ENCODE results near the gene PDE4D.

Gene PDE4D

GRCh38 chr5:59565551-59565950, 328.0 kb downstream of the PDE4D start:
- Histone ChIP-seq H3K36me3 (ENCODE audit: insufficient read depth, low read length) (no peaks in the 10 kb centered on the region), H3K9me3 (ENCODE audit: low read length) (no peaks in the 10 kb centered on the region), H3K4me3 (ENCODE audit: low read depth in 1 of 2, low read length in 2 of 2) (no peak overlapping the region), H3K27ac (ENCODE audit: low read depth, low read length) (no peak overlapping the region), H3K9ac (ENCODE audit: low read length) (no peak overlapping the region), H3K4me1 (ENCODE audit: insufficient read depth, low read length) (peaks cover 6% of the 10 kb centered on the region), H3K27me3 (ENCODE audit: control insufficient read depth in 1 of 2, insufficient read depth in 2 of 2, low read length in 2 of 2) (no peaks in the 10 kb centered on the region)

GRCh38 chr5:59564895-59565294, 328.6 kb downstream of the PDE4D start:
- Histone ChIP-seq H3K4me1 (ENCODE audit: insufficient read depth, low read length) (peaks cover 6% of the 10 kb centered on the region), H3K36me3 (ENCODE audit: insufficient read depth, low read length) (no peaks in the 10 kb centered on the region), H3K4me3 (ENCODE audit: low read depth in 1 of 2, low read length in 2 of 2) (no peak overlapping the region), H3K9ac (ENCODE audit: low read length) (no peak overlapping the region), H3K27ac (ENCODE audit: low read depth, low read length) (no peak overlapping the region), H3K9me3 (ENCODE audit: low read length) (no peaks in the 10 kb centered on the region), H3K27me3 (ENCODE audit: control insufficient read depth in 1 of 2, insufficient read depth in 2 of 2, low read length in 2 of 2) (no peaks in the 10 kb centered on the region)

GRCh38 chr5:59562756-59563389, 330.7 kb downstream of the PDE4D start:
- H3K27ac ChIP-seq (ENCODE audit: low read depth, low read length), result no peak overlapping the region
- no peak overlapping the region for H3K9ac ChIP-seq (ENCODE audit: low read length)
- H3K36me3 ChIP-seq (ENCODE audit: insufficient read depth, low read length), result no peaks in the 10 kb centered on the region
- no peaks in the 10 kb centered on the region for H3K27me3 ChIP-seq (ENCODE audit: control insufficient read depth in 1 of 2, insufficient read depth in 2 of 2, low read length in 2 of 2)
- H3K9me3 ChIP-seq (ENCODE audit: low read length), result no peaks in the 10 kb centered on the region
- H3K4me3 ChIP-seq (ENCODE audit: low read depth in 1 of 2, low read length in 2 of 2), result no peak overlapping the region
- peaks cover 6% of the 10 kb centered on the region for H3K4me1 ChIP-seq (ENCODE audit: insufficient read depth, low read length)

- Histone ChIP-seq H3K4me1 (ENCODE audit: insufficient read depth, low read length) (peaks cover 6% of the 10 kb centered on the region), H3K27ac (ENCODE audit: low read depth, low read length) (no peak overlapping the region), H3K9me3 (ENCODE audit: low read length) (no peaks in the 10 kb centered on the region)
Measured at GRCh38 chr5:59560553-59560952, 333.0 kb downstream of the PDE4D start.

GRCh38 chr5:59559847-59560246, 333.7 kb downstream of the PDE4D start:
- no peaks in the 10 kb centered on the region for H3K36me3 ChIP-seq (ENCODE audit: insufficient read depth, low read length)
- no peaks in the 10 kb centered on the region for H3K9me3 ChIP-seq (ENCODE audit: low read length)
- H3K9ac ChIP-seq (ENCODE audit: low read length), result no peak overlapping the region
- no peak overlapping the region for H3K4me3 ChIP-seq (ENCODE audit: low read depth in 1 of 2, low read length in 2 of 2)
- no peaks in the 10 kb centered on the region for H3K27me3 ChIP-seq (ENCODE audit: control insufficient read depth in 1 of 2, insufficient read depth in 2 of 2, low read length in 2 of 2)
- H3K27ac ChIP-seq (ENCODE audit: low read depth, low read length), result no peak overlapping the region
- H3K4me1 ChIP-seq (ENCODE audit: insufficient read depth, low read length), result peaks cover 6% of the 10 kb centered on the region

More at GRCh38 chr5:59560553-59560952, 333.0 kb downstream of the PDE4D start:
- H3K9ac ChIP-seq (ENCODE audit: low read length), result no peak overlapping the region
- no peak overlapping the region for H3K4me3 ChIP-seq (ENCODE audit: low read depth in 1 of 2, low read length in 2 of 2)
- H3K36me3 ChIP-seq (ENCODE audit: insufficient read depth, low read length), result no peaks in the 10 kb centered on the region
- H3K27me3 ChIP-seq (ENCODE audit: control insufficient read depth in 1 of 2, insufficient read depth in 2 of 2, low read length in 2 of 2), result no peaks in the 10 kb centered on the region

- H3K36me3 ChIP-seq (ENCODE audit: insufficient read depth, low read length), result no peaks in the 10 kb centered on the region
- H3K27me3 ChIP-seq (ENCODE audit: control insufficient read depth in 1 of 2, insufficient read depth in 2 of 2, low read length in 2 of 2), result no peaks in the 10 kb centered on the region
- H3K4me1 ChIP-seq (ENCODE audit: insufficient read depth, low read length), result peaks cover 6% of the 10 kb centered on the region
- no peak overlapping the region for H3K9ac ChIP-seq (ENCODE audit: low read length)
- no peak overlapping the region for H3K27ac ChIP-seq (ENCODE audit: low read depth, low read length)
- H3K4me3 ChIP-seq (ENCODE audit: low read depth in 1 of 2, low read length in 2 of 2), result no peak overlapping the region
- H3K9me3 ChIP-seq (ENCODE audit: low read length), result no peaks in the 10 kb centered on the region
Measured at GRCh38 chr5:59559323-59559722, 334.2 kb downstream of the PDE4D start.

GRCh38 chr5:59558501-59558900, 335.0 kb downstream of the PDE4D start:
- H3K4me3 ChIP-seq (ENCODE audit: low read depth in 1 of 2, low read length in 2 of 2), result no peak overlapping the region
- no peaks in the 10 kb centered on the region for H3K27me3 ChIP-seq (ENCODE audit: control insufficient read depth in 1 of 2, insufficient read depth in 2 of 2, low read length in 2 of 2)
- no peak overlapping the region for H3K27ac ChIP-seq (ENCODE audit: low read depth, low read length)
- no peaks in the 10 kb centered on the region for H3K36me3 ChIP-seq (ENCODE audit: insufficient read depth, low read length)
- no peak overlapping the region for H3K9ac ChIP-seq (ENCODE audit: low read length)
- H3K4me1 ChIP-seq (ENCODE audit: insufficient read depth, low read length), result peaks cover 3% of the 10 kb centered on the region
- H3K9me3 ChIP-seq (ENCODE audit: low read length), result no peaks in the 10 kb centered on the region

- Histone ChIP-seq H3K27ac (ENCODE audit: low read depth, low read length) (no peak overlapping the region), H3K9me3 (ENCODE audit: low read length) (no peaks in the 10 kb centered on the region), H3K4me3 (ENCODE audit: low read depth in 1 of 2, low read length in 2 of 2) (no peak overlapping the region), H3K27me3 (ENCODE audit: control insufficient read depth in 1 of 2, insufficient read depth in 2 of 2, low read length in 2 of 2) (no peaks in the 10 kb centered on the region), H3K9ac (ENCODE audit: low read length) (no peak overlapping the region), H3K4me1 (ENCODE audit: insufficient read depth, low read length) (no peaks in the 10 kb centered on the region), H3K36me3 (ENCODE audit: insufficient read depth, low read length) (no peaks in the 10 kb centered on the region)
Measured at GRCh38 chr5:59557572-59557971, 336.0 kb downstream of the PDE4D start.

GRCh38 chr5:59555596-59555995, 337.9 kb downstream of the PDE4D start:
- Histone ChIP-seq H3K36me3 (ENCODE audit: insufficient read depth, low read length) (no peaks in the 10 kb centered on the region), H3K4me1 (ENCODE audit: insufficient read depth, low read length) (no peaks in the 10 kb centered on the region), H3K9ac (ENCODE audit: low read length) (no peak overlapping the region)

GRCh38 chr5:59554501-59554900, 339.0 kb downstream of the PDE4D start:
- Histone ChIP-seq H3K4me3 (ENCODE audit: low read depth in 1 of 2, low read length in 2 of 2) (no peak overlapping the region), H3K9me3 (ENCODE audit: low read length) (no peaks in the 10 kb centered on the region), H3K4me1 (ENCODE audit: insufficient read depth, low read length) (peaks cover under 1% of the 10 kb centered on the region), H3K27me3 (ENCODE audit: control insufficient read depth in 1 of 2, insufficient read depth in 2 of 2, low read length in 2 of 2) (no peaks in the 10 kb centered on the region), H3K9ac (ENCODE audit: low read length) (no peak overlapping the region), H3K36me3 (ENCODE audit: insufficient read depth, low read length) (no peaks in the 10 kb centered on the region), H3K27ac (ENCODE audit: low read depth, low read length) (no peak overlapping the region)

More at GRCh38 chr5:59555596-59555995, 337.9 kb downstream of the PDE4D start:
- no peak overlapping the region for H3K4me3 ChIP-seq (ENCODE audit: low read depth in 1 of 2, low read length in 2 of 2)
- no peaks in the 10 kb centered on the region for H3K9me3 ChIP-seq (ENCODE audit: low read length)
- H3K27me3 ChIP-seq (ENCODE audit: control insufficient read depth in 1 of 2, insufficient read depth in 2 of 2, low read length in 2 of 2), result no peaks in the 10 kb centered on the region
- H3K27ac ChIP-seq (ENCODE audit: low read depth, low read length), result no peak overlapping the region

- Histone ChIP-seq H3K4me3 (ENCODE audit: low read depth in 1 of 2, low read length in 2 of 2) (no peak overlapping the region), H3K27ac (ENCODE audit: low read depth, low read length) (no peak overlapping the region), H3K9ac (ENCODE audit: low read length) (no peak overlapping the region), H3K9me3 (ENCODE audit: low read length) (no peaks in the 10 kb centered on the region), H3K36me3 (ENCODE audit: insufficient read depth, low read length) (no peaks in the 10 kb centered on the region), H3K4me1 (ENCODE audit: insufficient read depth, low read length) (peaks cover 6% of the 10 kb centered on the region), H3K27me3 (ENCODE audit: control insufficient read depth in 1 of 2, insufficient read depth in 2 of 2, low read length in 2 of 2) (no peaks in the 10 kb centered on the region)
Measured at GRCh38 chr5:59553992-59554391, 339.5 kb downstream of the PDE4D start.

GRCh38 chr5:59548807-59549357, 344.6 kb downstream of the PDE4D start:
- Histone ChIP-seq H3K9me3 (ENCODE audit: low read length) (no peaks in the 10 kb centered on the region), H3K4me1 (ENCODE audit: insufficient read depth, low read length) (peaks cover 14% of the 10 kb centered on the region), H3K9ac (ENCODE audit: low read length) (no peak overlapping the region), H3K27ac (ENCODE audit: low read depth, low read length) (no peak overlapping the region), H3K4me3 (ENCODE audit: low read depth in 1 of 2, low read length in 2 of 2) (no peak overlapping the region), H3K36me3 (ENCODE audit: insufficient read depth, low read length) (no peaks in the 10 kb centered on the region), H3K27me3 (ENCODE audit: control insufficient read depth in 1 of 2, insufficient read depth in 2 of 2, low read length in 2 of 2) (no peaks in the 10 kb centered on the region)

All from muscle layer of colon (tissue), 2 donors.